Measurements from ENCODE around the gene KLF11.
A peak's percentile ranks its signal among the peaks of the same experiment; 100 is the strongest.

The KLF11 gene

GRCh38 chr2:10079870-10080535, 36.7 kb downstream of the KLF11 start, which contains the start of gene CYS1:
CYS1 (minus strand) TSS chr2:10080411; CDS start chr2:10080223, 188 bp downstream.
- Histone ChIP-seq H3K4me2 (ENCODE audit: low read length) (peak within 1 kb of the TSS; percentile 57), H3K79me2 (ENCODE audit: control insufficient read depth, insufficient read depth, low read length) (no peaks in the 10 kb centered on the region), H3K36me3 (ENCODE audit: control insufficient read depth, insufficient read depth, low read length) (no peaks in the 10 kb centered on the region), H3K4ac (ENCODE audit: low read depth, low read length) (no peak within 1 kb of the TSS), H2AK5ac (ENCODE audit: low read length) (no peak within 1 kb of the TSS), H4K5ac (ENCODE audit: low read length) (no peak within 1 kb of the TSS), H2BK120ac (ENCODE audit: low read depth, low read length) (no peak within 1 kb of the TSS), H3K27ac (ENCODE audit: low read depth, low read length) (no peak within 1 kb of the TSS), H2BK15ac (replicated peaks; ENCODE audit: low read depth) (no peak within 1 kb of the TSS), H3K9ac (ENCODE audit: low read length) (peak within 1 kb of the TSS; percentile 44), H3K27me3 (ENCODE audit: insufficient read depth, low read length, poor library complexity) (peaks cover 17% of the 10 kb centered on the region), H3K4me1 (ENCODE audit: control insufficient read depth, low read depth, low read length) (no peaks in the 10 kb centered on the region), H3K56ac (ENCODE audit: low read length) (peak within 1 kb of the TSS; percentile 67), H3K18ac (ENCODE audit: low read length) (peak within 1 kb of the TSS; percentile 86), H2BK5ac (ENCODE audit: low read length) (no peak within 1 kb of the TSS), H4K8ac (ENCODE audit: low read depth, low read length) (no peak within 1 kb of the TSS), H3K4me3 (ENCODE audit: low read length) (no peak within 1 kb of the TSS), H3K23ac (ENCODE audit: low read length) (no peak within 1 kb of the TSS), H3K79me1 (ENCODE audit: low read length) (no peaks in the 10 kb centered on the region)
- peak; percentile 44 for DNase-seq
- WGBS (ENCODE audit: extremely low coverage, insufficient coverage, low lambda C conversion rate): no CpG with 5 or more reads among the region's 98 CpGs

- Histone ChIP-seq H2BK15ac (replicated peaks; ENCODE audit: low read depth) (no peak overlapping the region), H3K4me2 (ENCODE audit: low read length) (peak overlapping the region; percentile 25), H4K8ac (ENCODE audit: low read depth, low read length) (no peak overlapping the region), H2BK5ac (ENCODE audit: low read length) (no peak overlapping the region), H3K79me1 (ENCODE audit: low read length) (no peaks in the 10 kb centered on the region), H2AK5ac (ENCODE audit: low read length) (no peak overlapping the region), H2BK120ac (ENCODE audit: low read depth, low read length) (no peak overlapping the region), H4K5ac (ENCODE audit: low read length) (no peak overlapping the region), H3K4me3 (ENCODE audit: low read length) (no peak overlapping the region), H3K27me3 (ENCODE audit: insufficient read depth, low read length, poor library complexity) (peaks cover 17% of the 10 kb centered on the region), H3K4me1 (ENCODE audit: control insufficient read depth, low read depth, low read length) (no peaks in the 10 kb centered on the region), H3K56ac (ENCODE audit: low read length) (peak overlapping the region; percentile 64), H3K36me3 (ENCODE audit: control insufficient read depth, insufficient read depth, low read length) (no peaks in the 10 kb centered on the region), H3K18ac (ENCODE audit: low read length) (no peak overlapping the region), H3K9ac (ENCODE audit: low read length) (peak overlapping the region; percentile 21), H3K27ac (ENCODE audit: low read depth, low read length) (no peak overlapping the region), H3K79me2 (ENCODE audit: control insufficient read depth, insufficient read depth, low read length) (no peaks in the 10 kb centered on the region), H3K23ac (ENCODE audit: low read length) (no peak overlapping the region), H3K4ac (ENCODE audit: low read depth, low read length) (no peak overlapping the region)
- DNase-seq: no peak
- no CpG with 5 or more reads among the region's 45 CpGs for WGBS (ENCODE audit: extremely low coverage, insufficient coverage, low lambda C conversion rate)
Measured at GRCh38 chr2:10080536-10081304, 37.4 kb downstream of the KLF11 start.

- Histone ChIP-seq H2AK5ac (ENCODE audit: low read length) (no peak overlapping the region), H3K23ac (ENCODE audit: low read length) (no peak overlapping the region), H3K36me3 (ENCODE audit: control insufficient read depth, insufficient read depth, low read length) (no peaks in the 10 kb centered on the region), H4K8ac (ENCODE audit: low read depth, low read length) (no peak overlapping the region), H3K56ac (ENCODE audit: low read length) (no peak overlapping the region), H3K79me1 (ENCODE audit: low read length) (no peaks in the 10 kb centered on the region), H2BK5ac (ENCODE audit: low read length) (no peak overlapping the region), H3K4me2 (ENCODE audit: low read length) (no peak overlapping the region), H3K18ac (ENCODE audit: low read length) (no peak overlapping the region), H4K5ac (ENCODE audit: low read length) (no peak overlapping the region), H3K9ac (ENCODE audit: low read length) (no peak overlapping the region), H2BK15ac (replicated peaks; ENCODE audit: low read depth) (no peak overlapping the region), H3K79me2 (ENCODE audit: control insufficient read depth, insufficient read depth, low read length) (no peaks in the 10 kb centered on the region), H3K27ac (ENCODE audit: low read depth, low read length) (no peak overlapping the region), H3K27me3 (ENCODE audit: insufficient read depth, low read length, poor library complexity) (peaks cover 16% of the 10 kb centered on the region), H3K4ac (ENCODE audit: low read depth, low read length) (no peak overlapping the region), H2BK120ac (ENCODE audit: low read depth, low read length) (no peak overlapping the region), H3K4me3 (ENCODE audit: low read length) (no peak overlapping the region), H3K4me1 (ENCODE audit: control insufficient read depth, low read depth, low read length) (no peaks in the 10 kb centered on the region)
- WGBS (ENCODE audit: extremely low coverage, insufficient coverage, low lambda C conversion rate): no CpG with 5 or more reads among the region's 5 CpGs
- no peak for DNase-seq
Measured at GRCh38 chr2:10083046-10083445, 39.7 kb downstream of the KLF11 start.

- WGBS (ENCODE audit: extremely low coverage, insufficient coverage, low lambda C conversion rate): no CpG with 5 or more reads among the region's 13 CpGs
- no peak for DNase-seq
- no peak overlapping the region for H3K4ac ChIP-seq (ENCODE audit: low read depth, low read length)
Measured at GRCh38 chr2:10083692-10084211, 40.4 kb downstream of the KLF11 start.

GRCh38 chr2:10084223-10084865, 41.0 kb downstream of the KLF11 start:
- no peak overlapping the region for H2BK120ac ChIP-seq (ENCODE audit: low read depth, low read length)
- no peak overlapping the region for H3K4me3 ChIP-seq (ENCODE audit: low read length)
- no peak overlapping the region for H2AK5ac ChIP-seq (ENCODE audit: low read length)
- H3K79me1 ChIP-seq (ENCODE audit: low read length): no peaks in the 10 kb centered on the region
- H2BK15ac ChIP-seq (replicated peaks; ENCODE audit: low read depth): no peak overlapping the region
- no peak overlapping the region for H3K27ac ChIP-seq (ENCODE audit: low read depth, low read length)
- no peaks in the 10 kb centered on the region for H3K36me3 ChIP-seq (ENCODE audit: control insufficient read depth, insufficient read depth, low read length)
- no peak overlapping the region for H4K5ac ChIP-seq (ENCODE audit: low read length)
- H3K4me1 ChIP-seq (ENCODE audit: control insufficient read depth, low read depth, low read length): no peaks in the 10 kb centered on the region
- DNase-seq: no peak
- H3K79me2 ChIP-seq (ENCODE audit: control insufficient read depth, insufficient read depth, low read length): no peaks in the 10 kb centered on the region
- WGBS (ENCODE audit: extremely low coverage, insufficient coverage, low lambda C conversion rate): 100% methylated on average over 1 of the region's 12 CpGs
- no peak overlapping the region for H3K9ac ChIP-seq (ENCODE audit: low read length)
- H3K4me2 ChIP-seq (ENCODE audit: low read length): no peak overlapping the region
- peaks cover 7% of the 10 kb centered on the region for H3K27me3 ChIP-seq (ENCODE audit: insufficient read depth, low read length, poor library complexity)
- no peak overlapping the region for H3K23ac ChIP-seq (ENCODE audit: low read length)
- H4K8ac ChIP-seq (ENCODE audit: low read depth, low read length): no peak overlapping the region
- H3K18ac ChIP-seq (ENCODE audit: low read length): no peak overlapping the region
- no peak overlapping the region for H3K4ac ChIP-seq (ENCODE audit: low read depth, low read length)
- no peak overlapping the region for H3K56ac ChIP-seq (ENCODE audit: low read length)
- no peak overlapping the region for H2BK5ac ChIP-seq (ENCODE audit: low read length)

More at GRCh38 chr2:10083692-10084211, 40.4 kb downstream of the KLF11 start:
- H2AK5ac ChIP-seq (ENCODE audit: low read length): no peak overlapping the region
- no peaks in the 10 kb centered on the region for H3K79me2 ChIP-seq (ENCODE audit: control insufficient read depth, insufficient read depth, low read length)
- H3K56ac ChIP-seq (ENCODE audit: low read length): no peak overlapping the region
- H3K4me1 ChIP-seq (ENCODE audit: control insufficient read depth, low read depth, low read length): no peaks in the 10 kb centered on the region
- H3K79me1 ChIP-seq (ENCODE audit: low read length): no peaks in the 10 kb centered on the region
- H3K4me3 ChIP-seq (ENCODE audit: low read length): no peak overlapping the region
- peaks cover 12% of the 10 kb centered on the region for H3K27me3 ChIP-seq (ENCODE audit: insufficient read depth, low read length, poor library complexity)
- no peak overlapping the region for H3K18ac ChIP-seq (ENCODE audit: low read length)
- no peak overlapping the region for H2BK120ac ChIP-seq (ENCODE audit: low read depth, low read length)
- no peak overlapping the region for H3K4me2 ChIP-seq (ENCODE audit: low read length)
- no peak overlapping the region for H3K23ac ChIP-seq (ENCODE audit: low read length)
- no peak overlapping the region for H2BK5ac ChIP-seq (ENCODE audit: low read length)
- H2BK15ac ChIP-seq (replicated peaks; ENCODE audit: low read depth): no peak overlapping the region
- no peaks in the 10 kb centered on the region for H3K36me3 ChIP-seq (ENCODE audit: control insufficient read depth, insufficient read depth, low read length)
- H3K9ac ChIP-seq (ENCODE audit: low read length): no peak overlapping the region
- H3K27ac ChIP-seq (ENCODE audit: low read depth, low read length): no peak overlapping the region
- H4K8ac ChIP-seq (ENCODE audit: low read depth, low read length): no peak overlapping the region
- no peak overlapping the region for H4K5ac ChIP-seq (ENCODE audit: low read length)
